GM12874 (cell line): Measurements from ENCODE around the gene PLA2G6.

Experiments used
- TF ChIP-seq, protein P1 (sequence below): IDR thresholded peaks from 2 replicates; pipeline ENCODE4 v1.5.1; 2011; ENCODE audit warnings: low read depth, mild to moderate bottlenecking, control low read depth, low read length, moderate library complexity; ENCODE audit not compliant: insufficient read depth

The PLA2G6 gene

DNA sequence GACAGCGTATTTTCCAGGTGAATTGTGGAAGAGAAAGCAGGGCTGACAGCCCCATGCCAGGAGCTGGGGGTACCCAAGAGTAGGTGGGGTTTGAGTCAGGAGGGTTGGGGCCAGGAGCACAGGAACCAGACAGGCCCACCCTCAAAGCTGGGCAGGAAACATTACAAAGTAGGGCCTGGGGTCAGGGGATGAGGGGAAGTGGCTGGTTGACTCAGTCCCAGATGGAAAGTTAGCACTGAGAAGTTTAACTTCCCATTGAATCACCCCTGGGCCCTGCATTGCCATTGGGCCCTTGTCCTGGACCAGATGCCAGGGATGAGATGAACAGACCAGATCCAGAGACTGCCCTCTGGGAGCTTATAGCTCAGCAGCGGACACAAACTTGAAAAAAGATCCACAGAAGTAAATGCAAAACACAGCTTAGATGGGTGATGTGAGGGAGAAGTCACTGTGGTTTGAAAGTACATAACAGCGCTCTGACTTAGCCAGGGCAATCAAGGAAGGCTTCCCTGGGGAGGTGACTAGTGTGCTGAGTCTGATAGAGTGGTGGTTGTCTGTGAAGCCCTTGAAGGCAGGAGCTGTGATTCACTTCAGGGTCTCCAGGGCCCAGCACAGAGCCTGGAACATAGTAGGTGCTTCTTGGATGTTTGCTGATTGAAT lies 22.4 kb upstream of the PLA2G6 start:
- TF ChIP-seq, protein P1, sequence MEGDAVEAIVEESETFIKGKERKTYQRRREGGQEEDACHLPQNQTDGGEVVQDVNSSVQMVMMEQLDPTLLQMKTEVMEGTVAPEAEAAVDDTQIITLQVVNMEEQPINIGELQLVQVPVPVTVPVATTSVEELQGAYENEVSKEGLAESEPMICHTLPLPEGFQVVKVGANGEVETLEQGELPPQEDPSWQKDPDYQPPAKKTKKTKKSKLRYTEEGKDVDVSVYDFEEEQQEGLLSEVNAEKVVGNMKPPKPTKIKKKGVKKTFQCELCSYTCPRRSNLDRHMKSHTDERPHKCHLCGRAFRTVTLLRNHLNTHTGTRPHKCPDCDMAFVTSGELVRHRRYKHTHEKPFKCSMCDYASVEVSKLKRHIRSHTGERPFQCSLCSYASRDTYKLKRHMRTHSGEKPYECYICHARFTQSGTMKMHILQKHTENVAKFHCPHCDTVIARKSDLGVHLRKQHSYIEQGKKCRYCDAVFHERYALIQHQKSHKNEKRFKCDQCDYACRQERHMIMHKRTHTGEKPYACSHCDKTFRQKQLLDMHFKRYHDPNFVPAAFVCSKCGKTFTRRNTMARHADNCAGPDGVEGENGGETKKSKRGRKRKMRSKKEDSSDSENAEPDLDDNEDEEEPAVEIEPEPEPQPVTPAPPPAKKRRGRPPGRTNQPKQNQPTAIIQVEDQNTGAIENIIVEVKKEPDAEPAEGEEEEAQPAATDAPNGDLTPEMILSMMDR, result no peak

DNA sequence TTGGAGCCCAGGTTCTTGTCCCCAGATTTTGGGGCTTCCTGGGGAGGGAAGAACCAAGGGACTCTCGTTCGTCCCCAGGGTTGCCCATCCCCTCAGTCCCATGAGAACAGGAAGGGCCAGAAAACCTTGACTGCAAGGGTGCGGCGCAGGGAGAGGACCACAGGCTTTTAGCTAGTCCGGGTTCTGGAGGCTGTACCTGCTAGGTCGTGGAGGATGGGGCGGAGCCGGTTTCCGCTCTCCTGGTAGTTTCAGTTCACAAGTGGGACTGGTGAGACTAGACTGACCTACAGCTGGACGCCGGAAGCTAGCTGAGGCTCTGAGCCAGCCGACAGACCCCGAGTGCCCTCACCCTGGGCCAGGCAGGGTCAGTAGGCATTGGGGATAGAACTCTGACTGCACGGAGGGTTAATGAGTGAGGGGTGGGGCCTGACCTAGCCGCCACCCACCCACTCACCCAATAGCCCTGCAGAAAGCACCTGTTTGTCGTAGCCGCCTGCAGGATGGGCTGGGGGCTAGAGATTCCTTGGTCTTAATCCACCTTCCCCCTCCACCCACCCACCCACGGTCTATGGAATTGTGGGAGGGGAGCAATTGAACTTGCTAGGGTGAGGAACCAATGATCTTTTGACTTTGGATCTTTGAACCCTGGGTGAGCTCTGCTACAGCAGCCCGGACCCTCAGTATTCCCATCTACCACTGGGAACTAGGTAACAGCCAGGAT lies 21.6 kb upstream of the PLA2G6 start:
- TF ChIP-seq, protein P1, result no peak

DNA sequence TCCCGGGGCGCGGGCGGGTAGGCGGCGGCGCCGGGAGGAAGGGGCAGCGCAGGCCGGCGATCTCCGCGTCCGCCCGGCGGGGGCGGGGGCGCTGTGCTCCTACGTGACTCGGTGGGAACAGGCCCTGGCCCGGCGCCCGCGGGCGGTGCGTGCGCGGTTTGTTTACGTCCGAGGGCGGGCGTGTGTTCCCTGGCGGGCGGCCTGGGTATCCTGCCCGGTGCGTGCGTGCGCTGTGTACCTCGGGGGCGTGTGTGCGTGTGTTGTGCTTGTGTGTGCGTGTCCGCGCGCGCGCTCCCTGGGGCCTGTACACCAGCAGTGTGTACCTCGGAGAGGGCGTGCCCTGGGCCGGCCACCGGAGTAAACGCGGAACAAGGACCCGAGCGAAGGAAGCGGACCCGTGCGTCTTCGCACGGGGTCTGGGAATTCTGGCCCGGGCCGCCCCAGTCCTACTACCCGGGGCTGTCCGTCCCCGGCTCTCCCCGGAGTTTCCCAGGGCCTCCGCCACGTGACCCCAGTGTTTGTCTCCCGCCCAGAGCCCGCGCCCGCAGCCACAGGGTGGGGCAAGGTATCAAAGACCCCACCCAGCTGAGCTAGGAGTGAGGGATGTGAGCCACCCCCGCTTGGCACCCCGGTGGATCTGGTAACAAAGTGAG lies 20.9 kb upstream of the PLA2G6 start:
- TF ChIP-seq, protein P1, result 0 out of 2 replicates have a peak, but pooled peaks have one; percentile 31

DNA sequence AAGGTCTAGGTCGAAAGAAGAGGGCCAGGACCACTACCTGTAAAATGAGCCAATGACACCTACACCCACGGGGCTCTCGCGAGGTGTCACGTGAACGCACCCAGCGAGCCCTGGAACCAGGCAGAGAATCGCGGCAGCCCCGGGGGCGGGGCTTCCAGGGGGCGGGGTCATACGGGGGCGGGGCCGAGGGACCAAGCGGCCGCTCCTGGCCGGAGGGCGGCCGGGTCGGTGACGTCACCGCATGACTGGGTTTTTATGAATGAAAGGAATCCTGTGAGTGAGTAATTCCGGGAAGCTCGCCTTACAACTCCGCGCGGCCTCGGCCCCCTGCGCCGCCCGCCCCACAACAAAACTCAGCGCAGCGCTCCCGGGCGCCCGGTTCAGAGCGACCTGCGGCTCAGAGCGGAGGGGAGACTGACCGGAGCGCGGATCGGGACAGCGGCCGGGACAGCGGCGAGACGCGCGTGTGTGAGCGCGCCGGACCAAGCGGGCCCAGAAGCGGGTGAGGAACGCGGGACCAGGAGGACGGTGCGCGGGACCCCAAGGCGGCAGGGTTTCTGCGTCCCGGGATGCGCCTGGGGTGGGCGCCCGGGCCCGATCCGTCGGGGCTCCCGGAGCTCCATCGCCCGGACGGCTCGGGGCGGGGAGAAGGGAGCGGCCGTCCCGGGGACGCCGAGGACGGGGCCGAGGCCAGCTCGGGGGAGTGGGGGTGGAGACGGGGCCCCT lies 20.2 kb upstream of the PLA2G6 start, which contains the start of gene MAFF:
Gene MAFF (plus strand): TSS at position 284 of the 726 bp plus-strand sequence. CDS start 11,860 bp downstream, outside the sequence.
- TF ChIP-seq, protein P1, result no peak

DNA sequence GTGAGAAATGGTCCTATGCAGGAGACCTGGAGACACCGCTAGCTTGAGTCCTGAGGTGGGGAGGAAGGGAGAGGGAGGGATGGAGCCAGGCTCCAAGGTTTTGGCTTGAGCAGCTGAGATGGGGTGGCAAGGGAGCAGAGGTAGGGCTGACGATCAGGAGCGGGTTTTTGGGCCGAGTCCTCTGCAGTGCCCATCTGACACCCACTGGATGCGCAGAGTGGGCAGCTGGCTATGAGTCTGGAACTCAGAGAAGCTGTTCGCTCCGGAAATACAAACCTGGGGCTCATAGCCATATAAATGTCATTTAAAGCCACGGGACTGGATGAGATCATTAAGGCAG lies 19.7 kb upstream of the PLA2G6 start:
- TF ChIP-seq, protein P1, result no peak

DNA sequence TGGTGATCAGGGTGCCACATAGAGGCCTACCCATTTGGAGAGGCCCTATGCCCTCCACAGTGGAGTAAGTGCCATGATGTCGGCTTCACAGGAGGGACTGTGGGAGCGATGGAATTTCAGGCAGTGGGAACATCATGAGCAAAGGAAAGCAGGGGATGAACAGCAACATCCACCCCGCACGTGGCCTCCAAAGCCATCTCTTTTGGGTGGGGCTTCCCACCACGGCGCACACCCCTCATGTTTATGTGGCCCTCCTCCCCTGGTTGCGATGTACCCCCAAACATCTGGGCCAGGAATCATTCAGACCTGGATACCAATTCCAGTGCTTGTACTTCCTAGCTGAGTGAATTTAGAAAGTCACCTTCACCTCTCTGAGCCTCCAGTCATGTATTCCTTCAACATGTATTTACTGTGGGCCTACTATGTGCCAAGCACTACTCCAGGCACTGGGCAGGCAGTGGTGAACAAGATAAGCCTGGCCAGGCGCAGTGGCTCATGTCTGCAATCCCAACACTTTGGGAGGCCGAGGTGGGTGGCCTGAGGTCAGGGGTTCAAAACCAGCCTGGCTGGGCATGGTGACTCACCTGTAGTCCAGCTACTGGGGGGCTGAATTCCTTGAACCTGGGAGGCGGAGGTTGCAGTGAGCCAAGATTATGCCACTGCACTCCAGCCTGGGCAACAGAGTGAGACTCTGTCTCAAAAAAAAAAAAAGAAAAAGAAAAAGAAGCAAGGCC lies 18.4 kb upstream of the PLA2G6 start:
- TF ChIP-seq, protein P1, result no peak
